ENCODE data around the gene ZNF221.

The ZNF221 gene

GRCh38 chr19:43960411-43960810, 9.4 kb downstream of the ZNF221 start:
- DNase-seq = no peak

DNA sequence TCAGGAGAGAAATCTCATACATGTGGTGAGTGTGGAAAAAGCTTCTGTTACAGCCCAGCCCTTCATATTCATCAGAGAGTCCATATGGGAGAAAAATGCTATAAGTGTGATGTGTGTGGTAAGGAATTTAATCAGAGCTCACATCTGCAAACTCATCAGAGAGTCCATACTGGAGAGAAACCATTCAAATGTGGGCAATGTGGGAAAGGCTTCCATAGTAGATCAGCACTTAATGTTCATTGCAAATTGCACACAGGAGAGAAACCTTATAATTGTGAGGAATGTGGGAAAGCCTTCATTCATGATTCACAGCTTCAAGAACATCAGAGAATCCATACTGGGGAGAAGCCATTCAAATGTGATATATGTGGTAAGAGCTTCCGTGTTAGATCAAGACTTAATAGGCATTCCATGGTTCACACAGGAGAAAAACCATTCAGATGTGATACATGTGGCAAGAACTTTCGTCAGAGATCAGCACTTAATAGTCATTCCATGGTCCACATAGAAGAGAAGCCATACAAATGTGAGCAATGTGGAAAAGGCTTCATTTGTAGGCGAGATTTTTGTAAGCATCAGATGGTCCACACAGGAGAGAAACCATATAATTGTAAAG, 15.2 kb downstream of the ZNF221 start:
- DNase-seq = no peak

DNA sequence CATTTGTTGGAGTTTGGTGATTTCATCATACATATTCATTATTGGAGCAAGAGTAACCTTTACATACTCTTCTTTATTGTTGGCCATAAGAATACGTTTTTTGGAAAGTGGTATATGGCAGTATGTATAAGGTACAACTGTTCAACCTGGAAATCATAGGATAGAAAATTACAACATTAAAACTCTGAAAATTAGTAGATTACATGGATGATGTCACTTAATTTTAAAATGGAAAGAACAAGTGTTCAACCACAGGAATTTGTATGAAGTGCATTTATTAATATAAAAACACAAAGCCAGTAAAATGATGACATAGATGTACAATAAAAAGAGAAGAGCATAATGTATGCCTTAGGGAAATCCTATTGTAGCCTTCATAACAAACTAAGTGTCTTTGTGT, 25.7 kb downstream of the ZNF221 start:
- no peak for DNase-seq

GRCh38 chr19:43983544-43983911, 32.5 kb downstream of the ZNF221 start:
- DNase-seq = no peak

GRCh38 chr19:43983912-43984686, 33.1 kb downstream of the ZNF221 start, which contains the start of gene ZNF155:
Gene ZNF155, plus strand, starts transcription at chr19:43984188. Its CDS starts 4,356 bp downstream, at chr19:43988544.
- DNase-seq = peak; percentile 79

DNA sequence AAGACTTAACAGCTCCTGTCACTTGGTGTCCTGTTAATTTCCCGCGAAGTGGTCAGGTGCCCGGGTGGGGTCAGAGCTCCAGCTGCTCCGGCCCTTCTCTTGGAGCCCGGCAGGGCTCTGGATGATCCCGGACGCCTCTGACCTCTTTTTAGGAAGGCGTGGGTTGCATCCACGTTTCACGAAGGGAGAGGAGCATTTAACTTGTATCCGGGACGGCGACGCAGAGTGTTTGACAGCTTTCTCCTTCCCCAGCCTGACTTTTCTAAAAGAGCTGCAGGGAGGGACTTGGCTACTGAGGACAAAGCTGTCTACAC, 33.6 kb downstream of the ZNF221 start:
- DNase-seq = peak; percentile 47

GRCh38 chr19:43997631-43998290, 46.7 kb downstream of the ZNF221 start:
- DNase-seq = no peak

DNA sequence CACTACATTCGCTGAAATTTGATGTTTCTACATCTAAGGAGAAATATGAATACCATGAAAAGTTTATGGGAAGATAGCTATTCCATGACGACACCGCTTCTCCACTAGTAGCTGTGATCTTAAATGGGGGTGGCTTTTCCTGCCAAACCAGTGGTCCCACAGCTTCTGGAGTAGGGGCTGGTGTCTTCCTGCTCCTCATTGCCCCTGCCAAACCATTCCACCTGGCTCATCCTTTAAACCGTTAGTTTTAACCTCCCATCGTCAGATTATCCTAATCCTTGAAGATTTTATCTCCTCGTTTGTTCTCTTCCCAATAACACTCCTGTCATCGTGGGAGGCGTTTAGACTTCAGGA, 51.2 kb downstream of the ZNF221 start:
- DNase-seq = no peak

- peak; percentile 95 for DNase-seq
Measured at GRCh38 chr19:44002566-44003460, 51.8 kb downstream of the ZNF221 start, which contains the start of gene ZNF230. Gene ZNF230, plus strand, starts transcription at chr19:44002957. Its CDS starts 4,122 bp downstream, at chr19:44007079.

DNA sequence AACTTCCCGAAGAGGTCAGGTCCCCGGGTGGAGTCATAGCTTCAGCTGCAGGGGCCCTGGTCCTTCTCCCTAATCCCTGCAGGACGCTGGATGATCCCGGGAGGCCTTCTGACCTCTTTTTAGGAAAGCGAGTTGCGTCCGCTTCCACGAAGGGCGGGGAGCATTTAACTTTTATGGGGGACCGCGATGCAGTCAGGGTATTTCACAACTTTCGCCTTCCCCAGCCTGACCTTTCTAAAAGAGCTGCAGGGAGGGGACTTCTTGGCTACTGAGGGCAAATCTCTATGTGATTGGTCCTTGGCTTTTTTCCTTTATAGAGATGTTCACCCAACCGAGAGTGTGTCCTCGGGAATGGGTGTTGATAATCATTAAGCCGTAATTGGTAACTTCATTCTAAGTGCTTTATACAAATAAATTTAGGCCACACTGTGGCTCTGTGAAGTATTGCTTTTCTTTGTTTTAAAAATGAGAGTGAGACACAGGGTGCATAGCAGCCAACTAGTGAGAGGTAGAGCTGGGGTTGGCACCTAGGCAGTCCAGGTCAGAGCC, 52.5 kb downstream of the ZNF221 start:
- peak; percentile 32 for DNase-seq

GRCh38 chr19:44005973-44006372, 54.9 kb downstream of the ZNF221 start:
- no peak for DNase-seq

- DNase-seq = no peak
Measured at GRCh38 chr19:44007473-44007872, 56.4 kb downstream of the ZNF221 start.

- DNase-seq = no peak
Measured at GRCh38 chr19:44010468-44010867, 59.4 kb downstream of the ZNF221 start.
